ENCODE results near the gene JSRP1. TPM values are rescaled to one million over a fixed set of nuclear protein-coding genes. Genes with fewer than 3 reads are reported as not detected.

The JSRP1 gene
- total RNA-seq, 1 donor from 2014 or later: 333 TPM

DNA sequence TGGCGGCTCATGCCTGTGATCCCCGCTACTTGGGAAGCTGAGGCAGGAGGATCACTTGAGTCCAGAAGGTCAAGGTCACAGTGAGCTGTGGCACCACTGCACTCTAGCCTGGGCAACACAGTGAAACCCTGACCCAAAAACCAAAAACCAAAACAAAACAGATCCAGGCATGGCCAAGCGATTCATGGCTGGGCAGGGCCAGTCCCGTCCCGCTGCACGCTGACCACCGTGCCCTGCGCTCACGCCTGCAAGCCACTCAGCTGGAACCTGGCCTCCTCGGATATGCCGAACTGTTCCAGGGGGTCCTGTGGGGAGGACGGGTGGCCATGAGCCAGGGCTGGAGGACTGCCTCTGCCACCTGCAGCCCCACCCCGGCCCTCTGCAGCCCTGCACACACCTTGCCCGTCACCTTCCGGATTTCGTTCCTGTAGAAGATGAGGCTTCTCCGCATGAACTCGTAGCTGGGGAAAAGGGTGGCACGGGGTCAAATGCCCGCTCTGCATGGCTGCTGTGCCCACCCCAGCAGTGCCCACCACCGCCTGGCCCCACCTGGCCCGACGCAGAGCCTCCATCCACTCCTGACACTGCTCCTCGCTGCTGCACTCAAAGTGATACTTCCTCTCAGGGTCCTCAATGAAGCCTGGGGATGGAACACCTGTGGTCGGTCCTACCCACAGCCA is 22.5 kb downstream of the JSRP1 start:
- DNase-seq (ENCODE audit: low read depth): no peak

DNA sequence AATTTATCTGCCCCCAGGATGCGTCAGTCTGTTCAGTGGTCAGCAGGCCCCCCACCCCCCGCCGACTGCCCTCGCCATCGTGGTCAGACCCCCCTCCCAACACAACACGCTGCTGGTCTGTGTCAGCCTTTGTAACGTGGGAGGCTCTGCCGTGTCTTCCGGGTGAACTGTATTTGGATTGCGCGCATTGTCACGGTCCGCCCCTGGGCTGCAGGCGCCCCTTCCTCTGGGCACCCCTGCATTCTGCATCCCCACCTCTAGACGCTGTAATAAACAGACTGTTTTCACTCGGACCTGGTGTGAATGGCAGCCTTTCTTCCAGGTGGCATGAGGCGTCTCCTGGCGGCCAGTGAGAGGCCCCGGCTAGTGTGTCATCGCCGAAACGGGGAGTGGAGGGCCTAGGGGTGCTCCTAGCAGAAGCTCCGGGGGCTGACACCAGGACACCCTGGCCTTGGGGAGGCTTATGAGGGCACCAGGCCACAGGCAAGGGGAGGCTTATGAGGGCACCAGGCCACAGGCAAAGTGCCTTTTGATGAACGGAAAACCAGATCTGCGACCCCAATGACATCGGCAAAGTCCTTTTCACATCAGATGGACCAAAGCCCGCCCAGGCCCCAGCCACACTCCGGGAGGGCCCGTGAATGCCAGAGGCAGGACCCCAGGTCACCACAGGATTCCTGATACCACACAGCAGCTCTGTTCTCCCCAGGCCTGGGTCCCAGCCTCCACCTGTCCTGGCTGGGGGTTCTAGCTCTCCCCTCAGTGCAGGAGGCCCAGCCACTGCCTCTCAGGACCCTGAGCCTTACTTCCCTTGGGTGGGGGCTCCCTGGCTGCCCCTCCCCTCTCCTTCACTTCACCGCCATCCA is 23.7 kb downstream of the JSRP1 start:
- no peak for DNase-seq (ENCODE audit: low read depth)

DNA sequence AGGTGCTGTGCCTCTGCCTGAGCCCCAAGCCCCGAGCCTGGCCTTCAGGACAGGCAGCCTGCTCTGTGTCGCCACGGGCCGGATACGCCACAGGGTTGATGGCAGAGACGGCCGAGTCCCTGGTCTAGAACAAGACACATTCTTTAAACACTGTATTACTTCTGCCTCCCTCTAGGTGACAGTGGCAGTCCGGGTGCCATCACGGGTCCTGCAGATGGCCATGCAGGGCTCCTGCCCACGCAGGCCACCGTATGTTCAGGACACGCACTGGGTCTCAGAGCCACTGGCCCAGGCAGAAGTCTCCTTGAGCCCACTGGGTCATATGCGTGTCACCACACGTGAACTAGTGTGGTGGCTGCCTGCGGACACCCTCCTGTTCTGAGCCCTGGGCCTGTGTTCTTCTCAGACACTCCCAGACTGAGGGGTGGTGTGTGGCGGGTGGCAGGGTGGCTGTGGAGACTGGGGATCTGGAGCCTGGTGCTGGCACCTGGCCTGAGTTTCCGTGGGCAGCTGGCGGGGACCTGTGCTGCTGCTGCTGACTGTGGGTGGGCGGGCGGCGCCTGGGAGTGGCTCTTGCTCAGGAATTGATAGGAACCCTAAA is 24.5 kb downstream of the JSRP1 start:
- DNase-seq (ENCODE audit: low read depth): no peak

DNA sequence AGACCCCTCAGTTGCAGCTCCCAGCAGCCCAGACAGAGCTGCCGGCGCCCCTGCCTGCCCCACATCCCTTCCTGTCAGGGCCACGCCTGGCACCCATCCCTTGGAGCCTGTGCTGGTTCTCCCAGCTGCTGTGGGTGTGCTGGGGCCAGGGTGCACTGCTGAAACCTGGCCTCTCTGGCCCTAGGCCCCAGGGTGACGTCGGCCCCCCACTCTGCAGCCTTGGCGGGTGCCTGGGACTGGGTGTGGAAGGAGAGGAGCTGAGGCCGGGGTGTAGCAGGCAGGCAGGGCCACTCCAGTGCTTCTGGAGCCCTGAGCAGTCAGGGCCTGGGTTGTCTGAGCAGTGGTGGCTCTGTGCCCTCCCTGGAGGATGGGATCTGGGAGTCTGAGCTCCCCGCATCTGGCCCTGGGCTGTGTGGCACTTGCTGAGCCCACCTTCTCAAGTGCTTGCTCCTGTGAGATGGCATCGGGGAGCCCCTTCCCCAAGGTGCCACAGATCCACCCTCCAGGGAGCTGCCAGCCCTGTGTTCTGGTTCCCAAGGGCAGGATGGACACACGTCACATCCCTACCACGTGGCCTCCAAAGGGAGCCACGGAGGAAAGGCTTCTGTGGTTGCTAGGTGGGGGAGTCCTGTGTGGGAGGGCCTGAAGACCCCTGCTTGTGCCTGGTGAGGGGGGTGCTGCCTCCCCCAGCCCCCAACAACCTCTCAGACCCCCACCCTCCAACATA is 25.2 kb downstream of the JSRP1 start:
- peak; percentile 43 for DNase-seq (ENCODE audit: low read depth)

DNA sequence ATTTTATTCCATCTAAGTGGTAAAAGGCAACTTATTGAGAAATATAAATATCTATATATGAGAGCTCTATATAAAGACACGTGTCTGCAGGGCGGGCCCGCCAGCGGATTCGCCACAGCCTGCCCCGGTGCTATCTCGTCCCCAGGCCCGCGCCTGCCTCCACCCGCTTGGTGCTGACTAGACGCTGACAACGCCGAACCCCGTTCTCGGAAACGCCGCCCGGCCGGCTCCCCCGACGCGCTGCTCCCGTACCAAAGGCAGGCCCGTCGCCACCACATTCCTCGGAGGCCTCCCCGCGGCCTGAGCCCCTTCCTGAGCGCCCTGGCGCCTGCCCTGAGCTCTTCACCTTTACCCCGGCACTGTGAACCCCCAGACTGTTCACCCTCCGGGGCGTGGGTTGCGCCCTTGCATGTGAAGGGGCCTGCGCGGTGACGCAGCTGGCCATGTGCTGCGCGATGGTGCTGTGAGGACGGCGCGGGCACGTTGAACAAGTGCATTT is 26.1 kb downstream of the JSRP1 start:
- no peak for DNase-seq (ENCODE audit: low read depth)

DNA sequence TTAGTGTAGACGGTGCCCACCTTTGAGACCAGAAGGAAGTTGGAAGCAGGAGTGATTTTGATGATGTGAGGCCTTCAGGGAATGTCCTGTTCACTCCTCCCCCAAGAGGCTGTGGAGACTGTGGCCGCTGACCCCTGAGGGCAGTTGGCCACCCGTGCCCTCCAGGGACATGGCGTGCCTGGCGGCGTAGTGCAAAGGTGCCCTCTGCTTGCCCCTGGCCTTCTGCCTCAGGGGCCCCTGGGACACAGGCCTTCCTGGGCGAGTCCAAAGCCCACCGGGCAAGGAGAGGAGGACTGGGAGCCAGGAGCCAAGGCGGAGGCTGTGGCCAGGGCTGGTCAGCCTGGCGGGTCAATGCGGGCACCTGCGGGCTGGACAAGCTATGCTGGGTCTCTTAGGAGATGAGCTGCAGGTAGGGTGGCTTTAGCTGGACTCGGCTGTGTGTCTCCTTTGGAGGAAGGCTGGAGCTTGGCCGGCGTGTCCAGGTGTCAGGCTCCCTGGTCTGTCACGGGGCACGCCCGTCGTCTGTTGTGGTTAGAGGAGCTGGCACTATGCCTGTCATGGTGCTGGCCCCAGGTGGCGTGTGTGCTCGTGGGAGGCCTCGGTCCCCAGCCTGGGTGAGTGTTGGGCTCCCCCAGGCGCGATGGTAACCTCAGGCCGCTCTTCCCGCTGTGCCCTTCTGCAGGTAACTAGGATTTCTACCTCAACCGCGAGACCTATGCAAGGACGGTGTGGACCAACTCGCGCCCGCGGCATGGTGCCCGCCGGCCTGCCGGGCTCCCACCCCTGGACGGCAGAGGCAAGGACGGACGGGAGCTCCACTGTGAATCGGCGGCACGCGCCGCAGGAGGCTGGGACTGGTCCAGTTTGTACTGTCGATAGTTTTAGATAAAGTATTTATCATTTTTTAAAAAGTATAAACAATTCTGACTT is 26.8 kb downstream of the JSRP1 start:
- DNase-seq (ENCODE audit: low read depth): peak; percentile 8

DNA sequence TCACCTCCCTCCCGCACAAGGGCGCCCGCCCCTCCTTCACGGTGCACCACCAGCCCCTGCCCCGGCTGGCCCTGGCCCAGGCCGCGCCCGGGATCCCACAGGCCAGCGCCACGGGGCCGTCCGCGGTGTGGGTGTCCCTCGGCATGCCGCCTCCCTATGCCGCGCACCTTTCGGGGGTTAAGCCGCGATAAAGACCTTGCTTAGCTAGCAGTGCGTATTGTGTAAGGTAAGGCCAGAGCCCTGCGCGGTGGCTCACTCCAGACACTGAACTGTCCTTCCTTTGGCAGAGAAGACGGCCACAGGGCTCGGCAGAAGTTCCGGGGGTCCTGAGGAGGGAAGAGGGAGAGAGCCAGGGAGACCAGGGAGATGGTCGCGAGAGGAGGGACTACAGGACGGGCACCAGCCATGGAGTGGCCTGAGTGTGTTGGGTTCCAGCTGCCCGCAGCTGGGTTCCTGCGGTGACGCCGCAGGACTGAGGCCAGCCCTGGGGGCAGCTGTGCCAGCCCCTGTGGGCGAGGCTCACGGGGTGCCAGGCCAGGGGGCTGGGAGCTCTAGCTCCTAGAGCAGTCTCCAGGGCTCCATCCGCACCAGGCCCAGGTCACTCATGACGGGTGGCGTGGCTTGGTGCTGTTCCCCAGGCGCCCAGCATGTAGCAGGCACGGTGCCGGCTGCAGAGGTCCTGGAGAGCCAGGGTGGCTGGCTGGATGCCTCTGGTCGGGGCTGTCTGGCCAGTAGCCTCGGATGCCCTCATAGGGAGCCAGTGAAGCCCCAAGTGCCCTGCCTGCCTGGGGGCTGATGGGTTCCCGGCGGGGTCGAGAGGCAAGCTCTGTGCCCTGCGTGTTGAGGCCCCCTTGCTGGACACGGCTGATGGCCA is 27.8 kb downstream of the JSRP1 start:
- DNase-seq (ENCODE audit: low read depth): no peak

DNA sequence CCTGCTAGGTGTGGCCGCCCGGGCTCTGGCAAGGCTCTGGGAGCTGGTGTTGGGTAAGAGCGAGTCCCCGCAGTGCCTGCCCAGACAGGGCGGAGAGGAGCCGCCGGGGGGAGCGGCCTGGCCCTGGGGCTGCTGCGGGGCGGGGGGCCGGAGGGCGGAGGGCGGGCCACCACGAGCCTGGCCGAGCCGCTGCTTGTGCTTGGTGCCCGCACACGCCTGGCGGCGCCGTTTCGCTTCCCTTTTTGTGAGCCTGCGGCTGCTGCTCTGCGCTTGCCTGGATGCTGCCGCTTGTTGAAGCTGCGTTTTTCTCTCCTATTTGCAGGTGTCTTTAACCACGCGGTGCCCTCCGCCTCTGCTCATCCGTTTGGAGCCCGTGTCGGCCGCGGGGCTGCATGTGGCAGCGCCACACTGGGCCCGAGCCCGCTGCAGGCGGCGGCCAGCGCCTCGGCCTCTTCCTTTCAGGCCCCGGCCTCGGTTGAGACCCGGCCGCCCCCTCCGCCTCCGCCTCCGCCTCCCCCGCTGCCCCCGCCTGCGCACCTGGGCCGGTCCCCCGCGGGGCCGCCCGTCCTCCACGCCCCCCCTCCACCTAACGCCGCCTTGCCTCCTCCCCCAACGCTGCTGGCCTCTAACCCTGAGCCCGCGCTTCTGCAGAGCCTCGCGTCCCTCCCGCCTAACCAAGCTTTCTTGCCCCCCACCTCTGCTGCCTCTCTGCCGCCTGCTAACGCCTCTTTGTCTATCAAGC is 28.6 kb downstream of the JSRP1 start:
- no peak for DNase-seq (ENCODE audit: low read depth)

DNA sequence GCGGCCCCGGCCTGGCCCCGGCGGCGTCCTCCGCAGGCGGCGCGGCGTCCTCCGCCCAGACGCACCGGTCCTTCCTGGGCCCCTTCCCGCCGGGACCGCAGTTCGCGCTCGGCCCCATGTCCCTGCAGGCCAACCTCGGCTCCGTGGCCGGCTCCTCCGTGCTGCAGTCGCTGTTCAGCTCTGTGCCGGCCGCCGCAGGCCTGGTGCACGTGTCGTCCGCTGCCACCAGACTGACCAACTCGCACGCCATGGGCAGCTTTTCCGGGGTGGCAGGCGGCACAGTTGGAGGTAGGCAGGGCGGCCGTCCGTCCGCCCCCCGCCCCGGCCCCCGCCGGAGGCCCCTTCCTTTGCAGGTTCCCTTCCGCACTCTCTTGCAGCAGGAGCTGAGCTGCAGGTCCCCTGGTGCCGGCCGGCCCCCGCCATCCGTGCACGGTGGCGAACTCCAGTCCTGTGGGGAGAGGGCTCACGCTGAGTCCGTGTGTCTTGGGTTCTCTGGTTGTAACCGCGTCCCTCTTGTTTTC is 29.3 kb downstream of the JSRP1 start:
- DNase-seq (ENCODE audit: low read depth): no peak

DNA sequence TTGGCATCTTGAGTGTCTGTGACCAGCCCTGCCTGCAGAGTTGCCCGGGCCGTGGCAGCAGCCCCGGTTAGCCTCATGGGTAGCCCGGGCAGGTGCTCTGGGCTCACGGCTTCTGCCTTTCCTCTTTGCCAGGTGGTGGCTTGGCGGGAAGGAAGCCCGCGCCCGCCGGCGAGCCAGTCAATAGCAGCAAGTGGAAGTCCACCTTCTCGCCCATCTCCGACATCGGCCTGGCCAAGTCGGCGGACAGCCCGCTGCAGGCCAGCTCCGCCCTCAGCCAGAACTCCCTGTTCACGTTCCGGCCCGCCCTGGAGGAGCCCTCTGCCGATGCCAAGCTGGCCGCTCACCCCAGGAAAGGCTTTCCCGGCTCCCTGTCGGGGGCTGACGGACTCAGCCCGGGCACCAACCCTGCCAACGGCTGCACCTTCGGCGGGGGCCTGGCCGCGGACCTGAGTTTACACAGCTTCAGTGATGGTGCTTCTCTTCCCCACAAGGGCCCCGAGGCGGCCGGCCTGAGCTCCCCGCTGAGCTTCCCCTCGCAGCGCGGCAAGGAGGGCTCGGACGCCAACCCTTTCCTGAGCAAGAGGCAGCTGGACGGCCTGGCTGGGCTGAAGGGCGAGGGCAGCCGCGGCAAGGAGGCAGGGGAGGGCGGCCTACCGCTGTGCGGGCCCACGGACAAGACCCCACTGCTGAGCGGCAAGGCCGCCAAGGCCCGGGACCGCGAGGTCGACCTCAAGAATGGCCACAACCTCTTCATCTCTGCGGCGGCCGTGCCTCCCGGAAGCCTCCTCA is 30.0 kb downstream of the JSRP1 start:
- DNase-seq (ENCODE audit: low read depth): no peak

DNA sequence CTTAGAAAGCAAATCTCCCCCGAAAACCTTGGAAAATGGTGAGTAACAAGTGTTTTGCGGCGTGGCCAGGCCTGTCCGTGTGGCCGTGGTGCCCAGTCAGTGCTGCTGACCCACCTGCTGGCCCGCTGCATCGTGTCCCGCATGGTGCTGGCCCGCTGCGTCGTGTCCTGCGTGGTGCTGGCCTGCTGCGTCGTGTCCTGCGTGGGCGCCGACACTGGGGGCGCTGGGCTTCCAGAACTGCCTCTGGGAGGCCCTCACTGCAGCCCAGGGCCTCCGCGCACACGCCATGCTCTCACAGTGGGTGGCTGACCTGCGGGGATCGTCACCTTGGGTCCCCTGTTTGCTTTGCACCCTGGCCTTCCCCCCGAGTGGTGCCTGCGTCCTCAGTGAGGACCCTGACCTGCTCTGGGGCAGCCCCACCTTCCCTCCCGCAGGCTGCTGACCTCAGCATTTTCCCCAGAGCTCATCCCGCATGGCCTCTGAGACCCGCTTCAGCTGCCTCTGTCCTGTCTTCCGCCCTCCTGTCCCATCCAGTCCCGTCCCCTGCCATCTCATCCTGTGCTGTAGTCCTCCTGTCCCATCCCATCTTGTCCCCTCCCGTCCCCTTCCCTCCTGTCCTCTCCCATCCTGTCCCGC is 30.7 kb downstream of the JSRP1 start:
- DNase-seq (ENCODE audit: low read depth): no peak

DNA sequence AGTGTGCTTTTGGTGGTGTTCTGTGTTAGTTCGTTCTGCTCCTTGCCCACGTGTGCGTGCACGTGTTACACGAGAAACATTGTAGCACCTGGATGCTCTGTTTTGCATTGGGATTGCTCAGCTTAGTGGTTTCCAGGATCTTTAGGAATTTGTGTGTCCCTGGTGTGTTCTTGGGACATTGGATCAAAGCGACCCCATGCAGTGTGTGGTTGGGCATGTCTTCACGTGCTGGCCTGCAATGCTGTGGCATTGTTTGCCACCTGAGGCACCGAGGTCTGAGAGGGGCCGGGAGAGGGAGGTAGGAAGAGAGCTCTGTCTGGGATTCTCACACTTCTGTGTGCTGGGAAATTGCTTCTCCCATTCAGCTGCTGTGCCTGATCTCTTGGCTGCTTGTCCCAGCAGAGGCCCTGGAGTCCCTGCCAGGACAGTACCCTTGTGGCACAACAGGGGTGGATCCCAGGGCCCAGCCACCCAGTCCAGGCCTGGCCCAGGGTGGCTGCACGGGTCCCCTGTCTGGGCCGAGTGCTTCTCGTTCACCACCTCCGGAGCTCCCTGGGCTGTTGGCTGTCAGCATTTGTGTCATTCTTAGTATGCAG is 31.4 kb downstream of the JSRP1 start:
- DNase-seq (ENCODE audit: low read depth): no peak

DNA sequence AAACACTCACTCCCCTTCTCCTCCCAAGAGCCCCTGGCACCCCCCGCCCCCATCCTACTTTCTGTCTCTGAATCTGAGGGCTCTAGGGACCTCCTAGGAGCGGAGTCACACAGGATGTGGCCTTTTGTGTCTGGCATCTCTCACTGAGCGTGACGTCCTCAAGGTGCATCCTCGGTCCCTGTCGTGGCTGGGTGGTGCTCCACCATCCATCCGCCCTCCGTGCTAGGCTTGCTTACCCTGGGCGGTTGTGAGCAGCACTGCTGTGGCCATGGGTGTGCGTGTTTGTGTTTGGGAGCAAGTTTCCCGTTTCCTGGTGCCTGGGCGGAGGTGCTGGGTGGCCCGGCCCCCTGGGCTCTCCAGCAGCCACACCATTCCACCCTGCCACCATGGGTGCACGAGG is 32.3 kb downstream of the JSRP1 start:
- no peak for DNase-seq (ENCODE audit: low read depth)

DNA sequence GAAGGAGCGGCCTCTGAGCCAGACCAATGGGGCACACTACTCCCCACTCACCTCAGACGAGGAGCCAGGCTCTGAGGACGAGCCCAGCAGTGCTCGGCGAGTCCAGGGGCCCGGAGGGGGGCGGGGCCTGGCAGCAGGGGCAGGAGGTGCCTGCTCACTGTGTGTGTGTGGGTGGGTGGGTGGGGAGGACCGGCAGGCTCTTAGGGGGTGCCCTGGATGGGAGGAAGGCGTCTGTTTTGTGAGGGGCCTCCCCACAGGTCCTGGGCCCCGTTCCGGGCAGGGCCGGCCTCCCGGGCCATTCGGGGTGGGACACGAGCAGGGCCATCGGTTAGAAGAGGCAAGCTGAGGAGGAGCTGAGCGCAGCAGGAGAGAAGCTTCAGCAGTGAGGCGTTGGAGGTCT is 32.8 kb downstream of the JSRP1 start:
- no peak for DNase-seq (ENCODE audit: low read depth)

DNA sequence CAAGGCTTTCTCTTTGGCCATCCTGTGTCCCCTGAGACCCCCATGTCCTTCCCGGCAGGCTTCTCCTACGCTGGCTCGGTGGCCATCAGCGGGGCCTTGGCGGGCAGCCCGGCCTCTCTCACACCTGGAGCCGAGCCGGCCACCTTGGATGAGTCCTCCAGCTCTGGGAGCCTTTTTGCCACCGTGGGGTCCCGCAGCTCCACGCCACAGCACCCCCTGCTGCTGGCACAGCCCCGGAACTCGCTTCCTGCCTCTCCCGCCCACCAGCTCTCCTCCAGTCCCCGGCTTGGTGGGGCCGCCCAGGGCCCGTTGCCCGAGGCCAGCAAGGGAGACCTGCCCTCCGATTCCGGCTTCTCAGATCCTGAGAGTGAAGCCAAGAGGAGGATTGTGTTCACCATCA is 34.3 kb downstream of the JSRP1 start:
- DNase-seq (ENCODE audit: low read depth): no peak

DNA sequence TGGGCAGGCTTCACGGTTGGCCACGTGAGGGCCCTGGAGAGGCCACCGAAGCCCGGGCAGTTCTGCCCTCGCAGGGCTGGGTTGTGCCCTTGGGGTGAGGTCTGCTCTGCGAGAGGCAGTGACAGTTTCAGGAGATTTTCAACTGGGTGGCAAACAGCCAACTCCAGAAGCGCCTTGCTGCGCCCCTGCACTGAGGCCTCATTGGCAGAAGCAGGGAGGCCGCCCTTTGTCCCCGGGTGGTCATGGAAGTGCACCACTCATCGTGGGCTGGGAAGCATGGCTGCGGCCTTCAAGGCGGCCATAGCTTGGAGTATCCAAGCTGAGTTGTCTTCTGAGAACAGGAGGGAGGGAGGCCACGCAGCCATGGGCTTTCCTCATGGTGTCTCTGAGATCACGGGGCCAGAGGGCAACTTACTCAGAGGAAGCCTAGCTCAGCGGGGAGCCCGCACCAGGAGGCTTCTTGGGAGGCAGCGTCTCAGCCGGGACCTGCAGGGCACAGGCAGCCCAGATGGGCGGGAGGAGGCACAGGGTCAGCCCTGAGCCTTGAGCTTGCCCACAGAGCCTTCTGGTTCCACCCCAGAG is 34.9 kb downstream of the JSRP1 start:
- DNase-seq (ENCODE audit: low read depth): no peak
